ENCODE data around the gene DPPA3. TPM values are rescaled to one million over a fixed set of nuclear protein-coding genes. Genes with fewer than 3 reads are reported as not detected.

The DPPA3 gene
- total RNA-seq, 2 experiments from 2014 or later, result not detected

GRCh38 chr12:7712841-7713442 lies 1.7 kb downstream of the DPPA3 start:
- ChIA-PET CTCF (no interaction called here), POLR2A (no interaction called here)
- H3K9me3 Mint-ChIP-seq, result no peaks in the 10 kb centered on the region
- H3K4me1 ChIP-seq (ENCODE audit: insufficient read depth, low read length), result no peaks in the 10 kb centered on the region
- no peak overlapping the region for H3K4me3 ChIP-seq (ENCODE audit: low read length)
- H3K27ac Mint-ChIP-seq, result no peak overlapping the region
- no peak overlapping the region for H3K4me3 Mint-ChIP-seq
- H3K9me3 ChIP-seq (ENCODE audit: control insufficient read depth in 1 of 2, insufficient read depth in 1 of 2, low read length in 2 of 2), result peaks cover 0 to 4% of the 10 kb centered on the region in 2 experiments
- peaks cover 9% of the 10 kb centered on the region for H3K27me3 Mint-ChIP-seq
- H3K36me3 ChIP-seq (ENCODE audit: insufficient read depth, low read length), result no peaks in the 10 kb centered on the region
- H3K4me1 Mint-ChIP-seq (ENCODE audit: low read depth), result no peaks in the 10 kb centered on the region
- no peak overlapping the region for H3K27ac ChIP-seq (ENCODE audit: low read depth in 1 of 2, low read length in 2 of 2)
- H3K27me3 ChIP-seq (ENCODE audit: control insufficient read depth in 1 of 2, insufficient read depth in 2 of 2, low read length in 2 of 2), result no peaks in the 10 kb centered on the region
- intact Hi-C loops (cut with DNase I, micrococcal nuclease), result no loop called here
- ATAC-seq (ENCODE audit: poor library complexity), result no peak
- no peak for DNase-seq
- TF ChIP-seq, protein P1, sequence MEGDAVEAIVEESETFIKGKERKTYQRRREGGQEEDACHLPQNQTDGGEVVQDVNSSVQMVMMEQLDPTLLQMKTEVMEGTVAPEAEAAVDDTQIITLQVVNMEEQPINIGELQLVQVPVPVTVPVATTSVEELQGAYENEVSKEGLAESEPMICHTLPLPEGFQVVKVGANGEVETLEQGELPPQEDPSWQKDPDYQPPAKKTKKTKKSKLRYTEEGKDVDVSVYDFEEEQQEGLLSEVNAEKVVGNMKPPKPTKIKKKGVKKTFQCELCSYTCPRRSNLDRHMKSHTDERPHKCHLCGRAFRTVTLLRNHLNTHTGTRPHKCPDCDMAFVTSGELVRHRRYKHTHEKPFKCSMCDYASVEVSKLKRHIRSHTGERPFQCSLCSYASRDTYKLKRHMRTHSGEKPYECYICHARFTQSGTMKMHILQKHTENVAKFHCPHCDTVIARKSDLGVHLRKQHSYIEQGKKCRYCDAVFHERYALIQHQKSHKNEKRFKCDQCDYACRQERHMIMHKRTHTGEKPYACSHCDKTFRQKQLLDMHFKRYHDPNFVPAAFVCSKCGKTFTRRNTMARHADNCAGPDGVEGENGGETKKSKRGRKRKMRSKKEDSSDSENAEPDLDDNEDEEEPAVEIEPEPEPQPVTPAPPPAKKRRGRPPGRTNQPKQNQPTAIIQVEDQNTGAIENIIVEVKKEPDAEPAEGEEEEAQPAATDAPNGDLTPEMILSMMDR (IDR thresholded peaks at IDR 0.05), result no peak
- no peaks in the 10 kb centered on the region for H3K36me3 Mint-ChIP-seq (ENCODE audit: low read depth)

- Histone ChIP-seq H3K27ac (ENCODE audit: low read depth in 1 of 2, low read length in 2 of 2) (no peak overlapping the region), H3K36me3 (ENCODE audit: insufficient read depth, low read length) (no peaks in the 10 kb centered on the region), H3K4me1 (ENCODE audit: insufficient read depth, low read length) (no peaks in the 10 kb centered on the region), H3K27me3 (ENCODE audit: control insufficient read depth in 1 of 2, insufficient read depth in 2 of 2, low read length in 2 of 2) (no peaks in the 10 kb centered on the region), H3K4me3 (ENCODE audit: low read length) (no peak overlapping the region), H3K9me3 (ENCODE audit: control insufficient read depth in 1 of 2, insufficient read depth in 1 of 2, low read length in 2 of 2) (peaks cover 0 to 4% of the 10 kb centered on the region in 2 experiments)
- intact Hi-C loops (cut with DNase I, micrococcal nuclease), result no loop called here
- Mint-ChIP-seq H3K9me3 (no peaks in the 10 kb centered on the region), H3K4me3 (no peak overlapping the region), H3K4me1 (ENCODE audit: low read depth) (no peaks in the 10 kb centered on the region), H3K27ac (no peak overlapping the region), H3K27me3 (peaks cover 13% of the 10 kb centered on the region), H3K36me3 (ENCODE audit: low read depth) (no peaks in the 10 kb centered on the region)
- TF ChIP-seq, protein P1 (IDR thresholded peaks at IDR 0.05), result no peak
- DNase-seq (peak in 1 of 14 experiments; percentile 7), ATAC-seq (ENCODE audit: poor library complexity) (no peak)
- CTCF ChIA-PET, result no interaction called here
- POLR2A ChIA-PET, result no interaction called here
Observed at GRCh38 chr12:7716381-7716780, 5.1 kb downstream of the DPPA3 start.

GRCh38 chr12:7719946-7720730 lies 8.9 kb downstream of the DPPA3 start:
- no peak for ATAC-seq (ENCODE audit: poor library complexity)
- Histone ChIP-seq H3K9me3 (ENCODE audit: control insufficient read depth in 1 of 2, insufficient read depth in 1 of 2, low read length in 2 of 2) (no peaks in the 10 kb centered on the region), H3K27me3 (ENCODE audit: control insufficient read depth in 1 of 2, insufficient read depth in 2 of 2, low read length in 2 of 2) (no peaks in the 10 kb centered on the region), H3K4me1 (ENCODE audit: insufficient read depth, low read length) (no peaks in the 10 kb centered on the region), H3K27ac (ENCODE audit: low read depth in 1 of 2, low read length in 2 of 2) (no peak overlapping the region), H3K36me3 (ENCODE audit: insufficient read depth, low read length) (no peaks in the 10 kb centered on the region), H3K4me3 (ENCODE audit: low read length) (no peak overlapping the region)
- no peak for DNase-seq
- H3K27me3 Mint-ChIP-seq, result peaks cover 14% of the 10 kb centered on the region
- H3K9me3 Mint-ChIP-seq, result no peaks in the 10 kb centered on the region
- TF ChIP-seq, protein P1 (IDR thresholded peaks at IDR 0.05), result no peak
- no peak overlapping the region for H3K27ac Mint-ChIP-seq
- H3K36me3 Mint-ChIP-seq (ENCODE audit: low read depth), result no peaks in the 10 kb centered on the region
- ChIA-PET CTCF (no interaction called here), POLR2A (no interaction called here)
- H3K4me3 Mint-ChIP-seq, result no peak overlapping the region
- intact Hi-C loops (cut with DNase I, micrococcal nuclease), result no loop called here
- no peaks in the 10 kb centered on the region for H3K4me1 Mint-ChIP-seq (ENCODE audit: low read depth)

All from CD4-positive, alpha-beta T cell (primary cell).